Psoas muscle (tissue), 8 donors: ENCODE data around the gene GPR15LG. TPM values are rescaled to one million over a fixed set of nuclear protein-coding genes. Genes with fewer than 3 reads are reported as not detected.

Experiments used
- ATAC-seq, 4 donors: fragments of 200-7000 bp; cut with Tn5 transposase; one replicate each; pipeline ENCODE4 v1.9.1; 2020; ENCODE audit warnings: moderate library complexity in 3 of 4, mild to moderate bottlenecking in 2 of 4
- DNase-seq, 2 donors: peaks; one replicate each; pipeline ENCODE4 v3.0.0-alpha.2; 2020
- H3K27ac ChIP-seq: fragments of 200-600 bp; one replicate; pipeline ENCODE4 v1.8.0; 2022
- H3K27me3 ChIP-seq, 3 donors: fragments of 200-600 bp in 1 of 3; one replicate each; pipeline versions ENCODE4 v1.6.1 to v1.8.0; 2013 to 2022; ENCODE audit warnings: low read length in 2 of 3, mild to moderate bottlenecking in 2 of 3, moderate library complexity in 1 of 3; ENCODE audit not compliant: insufficient read depth in 3 of 3
- H3K36me3 ChIP-seq, 2 donors: fragments of 200-600 bp in 1 of 2; one replicate each; pipeline versions ENCODE4 v1.6.1 to v1.8.0; 2013 to 2022; ENCODE audit warnings: low read depth in 1 of 2, mild to moderate bottlenecking in 1 of 2, moderate library complexity in 1 of 2; ENCODE audit not compliant: insufficient read depth in 1 of 2
- H3K4me1 ChIP-seq: fragments of 200-600 bp; one replicate; pipeline ENCODE4 v1.8.0; 2022
- H3K4me3 ChIP-seq: fragments of 200-600 bp; one replicate; pipeline ENCODE4 v1.8.0; 2022; ENCODE audit warnings: mild to moderate bottlenecking
- H3K9me3 ChIP-seq: fragments of 200-600 bp; one replicate; pipeline ENCODE4 v1.8.0; 2022
- CTCF ChIP-seq: fragments of 200-600 bp; IDR thresholded peaks from one replicate; pipeline ENCODE4 v1.8.0; 2022; ENCODE audit warnings: antibody characterized with exemption
- WGBS, 3 donors: extraction: QIAGEN DNeasy Blood & Tissue Kit; methylation state at CpG; one replicate each; pipeline versions ENCODE4 v1.1.6 to v1.1.7; 2013; 5-methylcytosine and 5-hydroxymethylcytosine counted together
- intact Hi-C, 2 donors: fragments of 100-400 bp; cut with DNase I; formaldehyde crosslinking; loops; one replicate each; pipeline versions ENCODE4 v1.11.0 to v1.14.2; 2022
- polyA plus RNA-seq, 3 donors: library from polyadenylated mRNA; stranded (reverse); fragments of 200-250 nt; gene quantifications; one replicate each; pipeline ENCODE4 v1.2.3, GENCODE V29; 2013
- total RNA-seq, 4 donors: library from RNA; stranded (reverse); fragmentation: NEBNext Ultra II Directional in 2 of 4; extraction: Animal tissue kit (Norgen Biotek cat#: 25700) in 2 of 4; gene quantifications; one replicate each; pipeline versions ENCODE4 v1.2.1 to v1.2.4, GENCODE V29; 2021 to 2023
- donor health status: healthy with polysubstance abuse.
- donor health status: DM: no; HTN: no; CAD: no; lungs with moderate emphysema.
- donor health status: Bipolar disorder and iron deficiency.
- donor health status: healthy.
- donor health status: DM: yes; HTN: yes; CAD: no.
- donor health status: DM: no; HTN: no; CAD: no.
- donor health status: DM: no; HTN: no; CAD: no.
- donor health status: DM: yes; HTN: yes; CAD: no.

The GPR15LG gene
- total and polyA plus RNA-seq, 7 donors: 0.09 to 0.15 TPM; not detected in 5

GRCh38 chr10:84214612-84215235 lies 41.1 kb downstream of the GPR15LG start:
- no peak for TF ChIP-seq CTCF
- 44 to 55% (median 48%) methylated on average over 12 of the region's 12 CpGs for WGBS, 3 donors
- Histone ChIP-seq H3K4me3 (no peak overlapping the region), H3K36me3 (no peaks in the 10 kb centered on the region), H3K9me3 (no peaks in the 10 kb centered on the region), H3K27me3 (peaks cover 0 to 3% (median 0%) of the 10 kb centered on the region in 3 donors), H3K4me1 (no peaks in the 10 kb centered on the region), H3K27ac (no peak overlapping the region)
- ATAC-seq (no peak), DNase-seq (no peak)
- intact Hi-C loops: no loop called here

GRCh38 chr10:84216834-84217233 lies 43.2 kb downstream of the GPR15LG start:
- Histone ChIP-seq H3K9me3 (no peaks in the 10 kb centered on the region), H3K36me3 (no peaks in the 10 kb centered on the region), H3K27me3 (peaks cover 0 to 3% (median 0%) of the 10 kb centered on the region in 3 donors), H3K4me3 (no peak overlapping the region), H3K27ac (no peak overlapping the region), H3K4me1 (no peaks in the 10 kb centered on the region)
- DNase-seq (no peak), ATAC-seq (no peak)
- 78 to 85% (median 80%) methylated on average over 9 of the region's 9 CpGs for WGBS, 3 donors
- TF ChIP-seq CTCF: no peak
- intact Hi-C loops: no loop called here

GRCh38 chr10:84217746-84218145 lies 44.1 kb downstream of the GPR15LG start:
- intact Hi-C loops: no loop called here
- no peak for TF ChIP-seq CTCF
- 37 to 49% (median 38%) methylated on average over 4 of the region's 4 CpGs for WGBS, 3 donors
- no peak for DNase-seq
- H3K27ac ChIP-seq: no peak overlapping the region
- no peaks in the 10 kb centered on the region for H3K9me3 ChIP-seq
- no peaks in the 10 kb centered on the region for H3K36me3 ChIP-seq
- H3K27me3 ChIP-seq: peaks cover 0 to 6% (median 0%) of the 10 kb centered on the region in 3 donors
- ATAC-seq: no peak
- H3K4me3 ChIP-seq: no peak overlapping the region
- no peaks in the 10 kb centered on the region for H3K4me1 ChIP-seq

- Histone ChIP-seq H3K27ac (no peak overlapping the region), H3K4me3 (no peak overlapping the region), H3K27me3 (peaks cover 0 to 3% (median 0%) of the 10 kb centered on the region in 3 donors), H3K36me3 (no peaks in the 10 kb centered on the region), H3K4me1 (no peaks in the 10 kb centered on the region), H3K9me3 (no peaks in the 10 kb centered on the region)
- 69 to 83% (median 73%) methylated on average over 8 of the region's 8 CpGs for WGBS, 3 donors
- intact Hi-C loops: no loop called here
- no peak for TF ChIP-seq CTCF
- ATAC-seq (no peak), DNase-seq (no peak)
Measured at GRCh38 chr10:84221916-84222315, 48.3 kb downstream of the GPR15LG start.
